Measurements from ENCODE around the gene MPZ. TPM values are rescaled to one million over a fixed set of nuclear protein-coding genes. Genes with fewer than 3 reads are reported as not detected.

MPZ gene
- total RNA-seq, 1 experiment from 2014 or later, result not detected

DNA sequence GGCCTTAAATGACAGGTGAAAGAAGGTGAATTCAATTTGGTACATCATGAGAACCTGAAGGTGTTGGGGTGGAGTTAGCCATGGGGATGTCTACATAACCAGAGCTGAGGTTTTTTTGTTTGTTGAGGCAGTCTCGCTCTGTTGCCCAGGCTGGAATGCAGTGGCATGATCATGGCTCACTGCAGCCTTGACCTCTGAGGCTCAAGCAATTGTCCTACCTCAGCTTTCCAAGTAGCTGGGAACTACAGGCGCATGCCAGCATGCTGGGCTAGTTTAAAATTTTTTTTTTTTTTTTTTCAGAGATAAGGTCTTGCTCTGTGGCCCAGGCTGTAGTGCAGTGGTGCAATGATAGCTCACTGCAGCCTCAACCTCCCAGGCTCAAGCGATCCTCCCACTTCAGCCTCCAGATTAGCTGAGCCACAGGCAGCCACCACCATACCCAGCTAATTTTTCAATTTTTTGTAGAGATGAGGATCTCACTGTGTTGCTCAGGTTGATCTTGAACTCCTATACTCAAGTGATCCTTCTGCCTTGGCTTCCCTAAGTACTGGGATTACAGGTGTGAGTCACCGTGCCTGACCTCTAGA is 1.9 kb upstream of the MPZ start:
- DNase-seq (ENCODE audit: low read depth, low spot score) (no peak), ATAC-seq (no peak)
- ChIA-PET POLR2A (no interaction called here), CTCF (interaction anchor here (1.1 kb wide), 1 partner anchor 21 kb away, joined by 3 read pairs; no protein-coding TSS in a partner anchor)
- Histone ChIP-seq H3K4me1 (ENCODE audit: control insufficient read depth, insufficient read depth, low read length) (peaks cover 8% of the 10 kb centered on the region), H3K9me3 (ENCODE audit: control insufficient read depth, insufficient read depth, low read depth, low read length) (no peaks in the 10 kb centered on the region), H3K36me3 (ENCODE audit: control insufficient read depth, insufficient read depth, low read length) (peaks cover 4% of the 10 kb centered on the region; the same call in 1 of the 2 replicates), H3K27me3 (ENCODE audit: control insufficient read depth, insufficient read depth, low read length) (no peaks in the 10 kb centered on the region), H3K27ac (ENCODE audit: low read length) (no peak overlapping the region), H3K4me3 (ENCODE audit: low read depth in 2 of 2, low read length in 2 of 2) (no peak overlapping the region)
- TF ChIP-seq SIN3A (IDR thresholded peaks at IDR 0.05; ENCODE audit: borderline replicate concordance, insufficient read depth, low read depth, low read length) (no peak), POLR2AphosphoS5 (IDR thresholded peaks at IDR 0.05; ENCODE audit: low read depth, low read length) (no peak), TCF7L2 (IDR thresholded peaks at IDR 0.05; ENCODE audit: low read depth, low read length) (no peak)
- TF ChIP-seq, protein P1, sequence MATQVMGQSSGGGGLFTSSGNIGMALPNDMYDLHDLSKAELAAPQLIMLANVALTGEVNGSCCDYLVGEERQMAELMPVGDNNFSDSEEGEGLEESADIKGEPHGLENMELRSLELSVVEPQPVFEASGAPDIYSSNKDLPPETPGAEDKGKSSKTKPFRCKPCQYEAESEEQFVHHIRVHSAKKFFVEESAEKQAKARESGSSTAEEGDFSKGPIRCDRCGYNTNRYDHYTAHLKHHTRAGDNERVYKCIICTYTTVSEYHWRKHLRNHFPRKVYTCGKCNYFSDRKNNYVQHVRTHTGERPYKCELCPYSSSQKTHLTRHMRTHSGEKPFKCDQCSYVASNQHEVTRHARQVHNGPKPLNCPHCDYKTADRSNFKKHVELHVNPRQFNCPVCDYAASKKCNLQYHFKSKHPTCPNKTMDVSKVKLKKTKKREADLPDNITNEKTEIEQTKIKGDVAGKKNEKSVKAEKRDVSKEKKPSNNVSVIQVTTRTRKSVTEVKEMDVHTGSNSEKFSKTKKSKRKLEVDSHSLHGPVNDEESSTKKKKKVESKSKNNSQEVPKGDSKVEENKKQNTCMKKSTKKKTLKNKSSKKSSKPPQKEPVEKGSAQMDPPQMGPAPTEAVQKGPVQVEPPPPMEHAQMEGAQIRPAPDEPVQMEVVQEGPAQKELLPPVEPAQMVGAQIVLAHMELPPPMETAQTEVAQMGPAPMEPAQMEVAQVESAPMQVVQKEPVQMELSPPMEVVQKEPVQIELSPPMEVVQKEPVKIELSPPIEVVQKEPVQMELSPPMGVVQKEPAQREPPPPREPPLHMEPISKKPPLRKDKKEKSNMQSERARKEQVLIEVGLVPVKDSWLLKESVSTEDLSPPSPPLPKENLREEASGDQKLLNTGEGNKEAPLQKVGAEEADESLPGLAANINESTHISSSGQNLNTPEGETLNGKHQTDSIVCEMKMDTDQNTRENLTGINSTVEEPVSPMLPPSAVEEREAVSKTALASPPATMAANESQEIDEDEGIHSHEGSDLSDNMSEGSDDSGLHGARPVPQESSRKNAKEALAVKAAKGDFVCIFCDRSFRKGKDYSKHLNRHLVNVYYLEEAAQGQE (IDR thresholded peaks at IDR 0.05; ENCODE audit: insufficient read depth in 1 of 2, low read depth in 2 of 2, low read length in 1 of 2), result no peak
- TF ChIP-seq, protein P2, sequence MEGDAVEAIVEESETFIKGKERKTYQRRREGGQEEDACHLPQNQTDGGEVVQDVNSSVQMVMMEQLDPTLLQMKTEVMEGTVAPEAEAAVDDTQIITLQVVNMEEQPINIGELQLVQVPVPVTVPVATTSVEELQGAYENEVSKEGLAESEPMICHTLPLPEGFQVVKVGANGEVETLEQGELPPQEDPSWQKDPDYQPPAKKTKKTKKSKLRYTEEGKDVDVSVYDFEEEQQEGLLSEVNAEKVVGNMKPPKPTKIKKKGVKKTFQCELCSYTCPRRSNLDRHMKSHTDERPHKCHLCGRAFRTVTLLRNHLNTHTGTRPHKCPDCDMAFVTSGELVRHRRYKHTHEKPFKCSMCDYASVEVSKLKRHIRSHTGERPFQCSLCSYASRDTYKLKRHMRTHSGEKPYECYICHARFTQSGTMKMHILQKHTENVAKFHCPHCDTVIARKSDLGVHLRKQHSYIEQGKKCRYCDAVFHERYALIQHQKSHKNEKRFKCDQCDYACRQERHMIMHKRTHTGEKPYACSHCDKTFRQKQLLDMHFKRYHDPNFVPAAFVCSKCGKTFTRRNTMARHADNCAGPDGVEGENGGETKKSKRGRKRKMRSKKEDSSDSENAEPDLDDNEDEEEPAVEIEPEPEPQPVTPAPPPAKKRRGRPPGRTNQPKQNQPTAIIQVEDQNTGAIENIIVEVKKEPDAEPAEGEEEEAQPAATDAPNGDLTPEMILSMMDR (IDR thresholded peaks at IDR 0.05), result no peak
- no TSS peak for BruUV-seq (replicated peaks)
- intact Hi-C loops (cut with micrococcal nuclease; ENCODE audit: unreplicated experiment) (no loop called here), in situ Hi-C loops (cut with HindIII; ENCODE audit: low pct_unique_long_range_greater_than_20kb, low sequenced_read_pairs) (no loop called here)

DNA sequence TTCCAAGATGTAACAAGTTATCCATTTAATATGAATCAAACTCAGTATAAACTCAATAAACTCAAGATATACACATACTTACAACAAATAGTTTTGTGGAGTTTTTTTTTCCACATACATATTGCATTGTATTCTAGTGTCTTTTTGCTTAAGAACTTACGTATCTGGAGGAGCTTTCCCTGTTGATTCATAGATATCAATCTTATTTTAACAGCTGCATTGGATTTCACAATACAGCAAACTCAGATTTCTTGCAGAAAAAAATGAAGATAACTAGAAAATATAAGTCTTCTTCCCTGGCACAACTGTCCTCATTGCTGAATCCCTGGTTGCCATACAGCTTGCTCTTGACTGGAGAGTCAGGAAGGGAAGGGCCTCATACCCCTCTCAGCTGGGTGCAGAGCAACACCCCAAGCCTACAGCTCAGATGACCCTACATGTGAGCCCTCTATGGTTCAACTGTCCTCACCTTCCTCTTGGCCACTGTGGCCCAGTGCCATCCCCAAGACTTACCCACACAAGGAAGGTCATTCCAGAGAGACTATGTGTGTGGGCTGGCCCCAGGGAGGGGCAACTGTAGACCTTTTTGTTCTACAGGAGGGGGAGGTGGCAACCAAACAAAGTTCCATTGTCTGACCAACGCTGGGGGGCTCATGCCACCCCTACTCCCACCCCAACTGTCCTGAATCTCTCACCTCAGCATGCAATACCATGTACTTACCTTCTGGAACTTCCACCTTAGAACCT is 1.7 kb downstream of the MPZ start:
- TF ChIP-seq, protein P2 (IDR thresholded peaks at IDR 0.05), result no peak
- TF ChIP-seq POLR2AphosphoS5 (IDR thresholded peaks at IDR 0.05; ENCODE audit: low read depth, low read length) (no peak), TCF7L2 (IDR thresholded peaks at IDR 0.05; ENCODE audit: low read depth, low read length) (no peak), SIN3A (IDR thresholded peaks at IDR 0.05; ENCODE audit: borderline replicate concordance, insufficient read depth, low read depth, low read length) (no peak)
- TF ChIP-seq, protein P1 (IDR thresholded peaks at IDR 0.05; ENCODE audit: insufficient read depth in 1 of 2, low read depth in 2 of 2, low read length in 1 of 2), result no peak
- POLR2A ChIA-PET, result no interaction called here
- Histone ChIP-seq H3K9me3 (ENCODE audit: control insufficient read depth, insufficient read depth, low read depth, low read length) (no peaks in the 10 kb centered on the region), H3K4me1 (ENCODE audit: control insufficient read depth, insufficient read depth, low read length) (no peaks in the 10 kb centered on the region), H3K36me3 (ENCODE audit: control insufficient read depth, insufficient read depth, low read length) (peaks cover 4% of the 10 kb centered on the region; the same call in 1 of the 2 replicates), H3K4me3 (ENCODE audit: low read depth in 2 of 2, low read length in 2 of 2) (no peak overlapping the region), H3K27ac (ENCODE audit: low read length) (no peak overlapping the region), H3K27me3 (ENCODE audit: control insufficient read depth, insufficient read depth, low read length) (no peaks in the 10 kb centered on the region)
- no peak for DNase-seq (ENCODE audit: low read depth, low spot score)
- BruUV-seq (replicated peaks), result no TSS peak
- no peak for ATAC-seq
- intact Hi-C loops (cut with micrococcal nuclease; ENCODE audit: unreplicated experiment) (no loop called here), in situ Hi-C loops (cut with HindIII; ENCODE audit: low pct_unique_long_range_greater_than_20kb, low sequenced_read_pairs) (no loop called here)
- CTCF ChIA-PET, result no interaction called here

Measured in Panc1 (cell line).